Calu3 (cell line): ENCODE results near the gene AMFR. TPM values are rescaled to one million over a fixed set of nuclear protein-coding genes. Genes with fewer than 3 reads are reported as not detected.

Experiments used
- BruUV-seq: library from RNA; stranded (reverse); fragments of 400-500 nt; replicated peaks from 2 replicates; lab custom pipeline; 2021; lab: Mats Ljungman, UMichigan
- CTCF ChIA-PET: fragments of 300-600 bp; sonication (Branson Sonifier 250); formaldehyde crosslinking; loops from one replicate; lab custom pipeline; 2022; ENCODE audit warnings: antibody characterized with exemption; lab: Charles Lee
- DNase-seq: peaks from one replicate; pipeline ENCODE4 v3.0.0; 2022
- H3K27ac Mint-ChIP-seq: one replicate; pipeline ENCODE4 v1.8.0; 2022; ENCODE audit warnings: mixed read lengths; ENCODE audit not compliant: unreplicated experiment
- H3K27me3 Mint-ChIP-seq: one replicate; pipeline ENCODE4 v1.8.0; 2022; ENCODE audit warnings: mixed read lengths; ENCODE audit not compliant: unreplicated experiment
- H3K36me3 Mint-ChIP-seq: one replicate; pipeline ENCODE4 v1.8.0; 2022; ENCODE audit warnings: mild to moderate bottlenecking, moderate library complexity, mixed read lengths; ENCODE audit not compliant: insufficient read depth, unreplicated experiment
- H3K4me1 Mint-ChIP-seq: one replicate; pipeline ENCODE4 v1.8.0; 2022; ENCODE audit warnings: mild to moderate bottlenecking, low read depth, mixed read lengths; ENCODE audit not compliant: unreplicated experiment
- H3K4me3 Mint-ChIP-seq: one replicate; pipeline ENCODE4 v1.8.0; 2022; ENCODE audit warnings: mild to moderate bottlenecking, low read depth, moderate library complexity, mixed read lengths; ENCODE audit not compliant: unreplicated experiment
- H3K9me3 Mint-ChIP-seq: one replicate; pipeline ENCODE4 v1.8.0; 2022; ENCODE audit warnings: low read depth, mixed read lengths; ENCODE audit not compliant: unreplicated experiment
- intact Hi-C: fragments of 100-400 bp; cut with micrococcal nuclease; formaldehyde crosslinking; loops from one replicate; pipeline ENCODE4 v1.10.0; 2022; ENCODE audit not compliant: unreplicated experiment
- total RNA-seq: library from RNA; stranded (reverse); gene quantifications from 2 replicates; pipeline ENCODE4 v1.2.3, GENCODE V29; 2022
- TF ChIP-seq, protein P1 (sequence below): fragments of 200-600 bp; IDR thresholded peaks from one replicate; pipeline ENCODE4 v1.8.0; 2022; ENCODE audit warnings: antibody characterized with exemption; ENCODE audit not compliant: unreplicated experiment

Gene AMFR
- total RNA-seq, 1 experiment from 2014 or later = 116 TPM

GRCh38 chr16:56370185-56370874 lies 55.0 kb downstream of the AMFR start:
- no peaks in the 10 kb centered on the region for H3K9me3 Mint-ChIP-seq
- H3K27ac Mint-ChIP-seq = peak overlapping the region; percentile 21
- DNase-seq = no peak
- BruUV-seq = no TSS peak
- no peaks in the 10 kb centered on the region for H3K27me3 Mint-ChIP-seq
- TF ChIP-seq, protein P1, sequence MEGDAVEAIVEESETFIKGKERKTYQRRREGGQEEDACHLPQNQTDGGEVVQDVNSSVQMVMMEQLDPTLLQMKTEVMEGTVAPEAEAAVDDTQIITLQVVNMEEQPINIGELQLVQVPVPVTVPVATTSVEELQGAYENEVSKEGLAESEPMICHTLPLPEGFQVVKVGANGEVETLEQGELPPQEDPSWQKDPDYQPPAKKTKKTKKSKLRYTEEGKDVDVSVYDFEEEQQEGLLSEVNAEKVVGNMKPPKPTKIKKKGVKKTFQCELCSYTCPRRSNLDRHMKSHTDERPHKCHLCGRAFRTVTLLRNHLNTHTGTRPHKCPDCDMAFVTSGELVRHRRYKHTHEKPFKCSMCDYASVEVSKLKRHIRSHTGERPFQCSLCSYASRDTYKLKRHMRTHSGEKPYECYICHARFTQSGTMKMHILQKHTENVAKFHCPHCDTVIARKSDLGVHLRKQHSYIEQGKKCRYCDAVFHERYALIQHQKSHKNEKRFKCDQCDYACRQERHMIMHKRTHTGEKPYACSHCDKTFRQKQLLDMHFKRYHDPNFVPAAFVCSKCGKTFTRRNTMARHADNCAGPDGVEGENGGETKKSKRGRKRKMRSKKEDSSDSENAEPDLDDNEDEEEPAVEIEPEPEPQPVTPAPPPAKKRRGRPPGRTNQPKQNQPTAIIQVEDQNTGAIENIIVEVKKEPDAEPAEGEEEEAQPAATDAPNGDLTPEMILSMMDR = no peak
- H3K4me1 Mint-ChIP-seq = peaks cover 38% of the 10 kb centered on the region
- H3K4me3 Mint-ChIP-seq = no peak overlapping the region
- H3K36me3 Mint-ChIP-seq = peaks cover 13% of the 10 kb centered on the region
- intact Hi-C loops = loop anchor here (5.0 kb wide), 1 partner anchor 52 kb away; no protein-coding TSS in a partner anchor
- CTCF ChIA-PET = interaction anchor here (0.6 to 1.8 kb wide), 4 partner anchors 12 to 332 kb away, joined by 3 to 8 read pairs (median 5); no protein-coding TSS in a partner anchor

GRCh38 chr16:56369202-56369601 lies 56.1 kb downstream of the AMFR start:
- no TSS peak for BruUV-seq
- DNase-seq = no peak
- peaks cover 9% of the 10 kb centered on the region for H3K36me3 Mint-ChIP-seq
- no peak overlapping the region for H3K4me3 Mint-ChIP-seq
- intact Hi-C loops = no loop called here
- H3K9me3 Mint-ChIP-seq = no peaks in the 10 kb centered on the region
- no peak overlapping the region for H3K27ac Mint-ChIP-seq
- peaks cover 38% of the 10 kb centered on the region for H3K4me1 Mint-ChIP-seq
- CTCF ChIA-PET = no interaction called here
- H3K27me3 Mint-ChIP-seq = no peaks in the 10 kb centered on the region
- TF ChIP-seq, protein P1 = no peak

DNA sequence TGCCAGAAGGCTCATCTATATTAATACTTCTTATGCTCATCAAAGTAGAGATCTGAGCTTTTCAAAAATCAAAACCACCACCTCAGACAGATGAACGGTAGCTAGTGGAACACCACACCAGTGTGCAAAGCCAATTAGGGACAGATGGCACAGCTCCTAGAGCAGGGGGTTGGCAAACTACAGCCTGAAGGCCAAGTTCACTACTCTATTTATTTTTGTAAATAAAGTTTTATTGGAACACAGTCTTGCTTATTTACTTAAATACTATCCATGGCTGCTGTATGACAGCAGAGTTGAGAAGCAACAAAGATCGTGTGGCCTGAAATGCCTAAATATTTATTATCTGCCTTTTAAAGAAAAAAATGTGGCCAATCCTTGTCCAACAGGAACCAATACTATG lies 56.8 kb downstream of the AMFR start:
- no peak overlapping the region for H3K27ac Mint-ChIP-seq
- H3K4me3 Mint-ChIP-seq = no peak overlapping the region
- TF ChIP-seq, protein P1 = no peak
- DNase-seq = no peak
- H3K27me3 Mint-ChIP-seq = no peaks in the 10 kb centered on the region
- no peaks in the 10 kb centered on the region for H3K9me3 Mint-ChIP-seq
- no TSS peak for BruUV-seq
- intact Hi-C loops = no loop called here
- H3K36me3 Mint-ChIP-seq = peaks cover 7% of the 10 kb centered on the region
- peaks cover 38% of the 10 kb centered on the region for H3K4me1 Mint-ChIP-seq
- CTCF ChIA-PET = interaction anchor here (0.6 kb wide), 1 partner anchor 149 kb away, joined by 3 read pairs; no protein-coding TSS in a partner anchor

DNA sequence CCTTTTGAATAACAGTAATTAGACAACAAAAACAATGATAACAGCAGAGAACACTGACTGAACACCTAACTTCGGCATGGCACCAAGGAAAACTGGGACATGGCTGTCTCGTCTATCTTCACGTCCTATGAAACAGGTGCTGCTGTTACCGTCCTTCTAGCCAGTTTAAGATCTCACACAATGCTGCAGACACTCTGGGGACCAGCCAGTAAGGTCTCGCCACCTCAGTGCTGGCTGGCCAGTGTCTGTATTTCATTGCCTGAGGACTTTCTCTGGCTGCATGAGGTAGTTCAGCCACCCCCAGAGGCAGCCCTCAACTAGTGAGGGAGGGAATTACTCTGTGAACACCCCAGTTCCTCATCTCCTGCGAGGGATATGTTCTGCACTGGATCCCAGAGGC lies 57.6 kb downstream of the AMFR start:
- Mint-ChIP-seq H3K9me3 (no peaks in the 10 kb centered on the region), H3K4me1 (peaks cover 30% of the 10 kb centered on the region), H3K27me3 (no peaks in the 10 kb centered on the region), H3K27ac (no peak overlapping the region), H3K36me3 (peaks cover 7% of the 10 kb centered on the region), H3K4me3 (no peak overlapping the region)
- no peak for DNase-seq
- CTCF ChIA-PET = interaction anchor here (0.6 kb wide), 1 partner anchor 150 kb away, joined by 3 read pairs; no protein-coding TSS in a partner anchor
- intact Hi-C loops = no loop called here
- BruUV-seq = no TSS peak
- TF ChIP-seq, protein P1 = no peak
